Medulla oblongata (tissue), 1 donor: ENCODE results near the gene HOXD12.

Experiments
- DNase-seq: peaks from one replicate; pipeline ENCODE4 v3.0.0-alpha.2; 2015; ENCODE audit errors: extremely low spot score

The HOXD12 gene

DNA sequence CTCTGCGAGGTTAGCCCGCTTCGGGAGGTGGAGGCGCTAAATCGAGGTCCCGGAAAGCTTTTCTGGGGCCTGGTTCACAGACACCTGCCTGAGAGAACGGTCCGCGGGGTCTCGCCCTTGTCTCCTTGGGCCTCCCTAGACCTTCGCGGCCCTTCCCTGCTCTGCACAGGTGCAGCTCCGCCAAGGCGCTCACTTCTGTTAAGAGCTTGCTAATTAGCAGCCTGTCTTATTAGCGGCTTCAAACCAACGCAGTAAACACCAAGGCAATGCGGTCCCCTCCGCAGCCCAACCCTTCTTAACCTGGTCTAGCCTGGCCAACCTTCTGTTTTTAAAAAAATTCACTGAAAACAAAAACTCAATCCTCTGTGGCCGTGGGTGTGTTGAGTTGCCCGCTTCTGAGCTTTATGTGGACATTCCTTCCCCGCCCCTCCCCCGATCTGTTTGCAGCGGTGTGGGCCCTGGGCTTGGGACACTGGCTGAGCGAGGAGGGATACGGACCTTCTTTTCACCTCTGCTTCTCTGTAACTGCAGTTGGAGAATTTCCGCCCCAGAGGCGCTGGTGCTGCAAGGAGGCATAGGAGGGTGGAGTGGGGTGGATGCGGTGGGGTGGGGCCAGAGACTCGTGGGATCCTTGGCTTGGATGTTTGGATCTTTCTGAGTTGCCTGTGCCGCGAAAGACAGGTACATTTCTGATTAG, 48.4 kb downstream of the HOXD12 start:
- DNase-seq, result no peak

DNA sequence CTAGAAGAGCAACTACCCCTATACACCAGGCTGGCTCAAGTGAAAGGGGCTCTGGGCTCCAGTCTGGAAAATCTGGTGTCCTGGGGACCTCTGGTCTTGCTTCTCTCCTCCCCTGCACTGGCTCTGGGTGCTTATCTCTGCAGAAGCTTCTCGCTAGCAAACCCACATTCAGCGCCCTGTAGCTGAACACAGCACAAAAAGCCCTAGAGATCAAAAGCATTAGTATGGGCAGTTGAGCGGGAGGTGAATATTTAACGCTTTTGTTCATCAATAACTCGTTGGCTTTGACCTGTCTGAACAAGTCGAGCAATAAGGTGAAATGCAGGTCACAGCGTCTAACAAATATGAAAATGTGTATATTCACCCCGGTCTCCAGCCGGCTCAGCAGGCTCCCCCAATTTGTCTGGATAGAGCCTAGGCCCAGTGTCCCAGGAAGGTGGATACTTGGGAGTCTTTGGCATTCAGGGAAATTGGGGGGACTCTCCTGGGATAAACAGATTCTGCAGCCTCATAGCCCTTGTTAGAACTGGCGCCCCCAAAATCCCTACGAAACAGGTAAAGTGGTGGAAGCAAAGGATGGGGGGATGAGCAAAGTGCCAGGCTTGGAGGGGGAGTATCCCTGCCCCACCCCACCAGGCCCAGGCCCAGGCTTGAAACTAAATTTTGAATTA, 49.3 kb downstream of the HOXD12 start:
- DNase-seq, result no peak

DNA sequence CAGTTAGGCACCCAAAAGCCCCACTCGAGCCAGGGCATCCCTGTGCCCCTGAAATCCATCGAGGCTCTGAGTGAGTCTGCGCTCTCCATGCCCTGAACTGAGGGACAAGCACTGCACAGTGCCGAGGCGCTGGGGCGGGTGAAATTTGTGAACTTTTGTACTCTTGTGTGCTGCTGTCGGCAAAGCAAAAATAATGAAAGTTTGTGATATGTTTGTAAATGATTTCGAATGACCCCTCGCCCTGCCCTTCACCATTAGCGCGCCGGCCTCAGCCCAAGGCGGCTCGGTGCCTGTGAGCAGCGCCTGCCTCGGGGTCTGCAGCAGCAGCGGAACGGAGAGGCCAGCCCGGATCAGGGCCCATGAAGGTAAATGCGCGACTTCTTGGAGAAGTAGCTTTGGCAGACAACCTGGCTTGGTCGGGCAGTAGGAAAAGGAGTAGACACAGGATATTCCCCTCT, 49.9 kb downstream of the HOXD12 start:
- no peak for DNase-seq

DNA sequence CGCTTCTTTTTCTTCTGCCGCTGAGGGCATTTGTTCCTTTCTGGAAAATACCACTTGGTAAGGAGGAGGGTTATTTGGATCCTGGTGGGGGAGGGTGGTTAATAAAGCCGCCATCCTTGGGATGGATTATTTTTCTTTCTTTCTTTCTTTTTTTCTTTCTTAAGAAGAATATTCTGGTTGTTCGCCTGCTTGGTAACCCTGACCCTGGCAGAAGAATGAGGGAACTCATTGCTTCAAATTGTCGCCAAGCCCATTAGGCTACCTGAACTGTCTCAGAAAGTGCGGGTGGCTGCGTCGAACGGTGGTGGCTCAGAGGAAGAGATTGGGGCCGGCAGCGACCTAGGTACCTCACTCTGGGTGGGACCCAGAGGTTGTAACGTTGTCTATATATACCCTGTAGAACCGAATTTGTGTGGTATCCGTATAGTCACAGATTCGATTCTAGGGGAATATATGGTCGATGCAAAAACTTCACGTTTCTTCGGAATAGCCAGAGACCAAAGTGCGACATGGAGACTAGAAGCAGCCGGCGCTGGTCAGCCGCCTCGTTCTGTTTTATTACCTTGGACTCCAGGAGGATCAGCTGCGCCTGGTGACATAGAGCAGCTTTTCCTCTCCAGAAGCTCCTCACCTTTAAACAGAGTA, 50.5 kb downstream of the HOXD12 start:
- no peak for DNase-seq

DNA sequence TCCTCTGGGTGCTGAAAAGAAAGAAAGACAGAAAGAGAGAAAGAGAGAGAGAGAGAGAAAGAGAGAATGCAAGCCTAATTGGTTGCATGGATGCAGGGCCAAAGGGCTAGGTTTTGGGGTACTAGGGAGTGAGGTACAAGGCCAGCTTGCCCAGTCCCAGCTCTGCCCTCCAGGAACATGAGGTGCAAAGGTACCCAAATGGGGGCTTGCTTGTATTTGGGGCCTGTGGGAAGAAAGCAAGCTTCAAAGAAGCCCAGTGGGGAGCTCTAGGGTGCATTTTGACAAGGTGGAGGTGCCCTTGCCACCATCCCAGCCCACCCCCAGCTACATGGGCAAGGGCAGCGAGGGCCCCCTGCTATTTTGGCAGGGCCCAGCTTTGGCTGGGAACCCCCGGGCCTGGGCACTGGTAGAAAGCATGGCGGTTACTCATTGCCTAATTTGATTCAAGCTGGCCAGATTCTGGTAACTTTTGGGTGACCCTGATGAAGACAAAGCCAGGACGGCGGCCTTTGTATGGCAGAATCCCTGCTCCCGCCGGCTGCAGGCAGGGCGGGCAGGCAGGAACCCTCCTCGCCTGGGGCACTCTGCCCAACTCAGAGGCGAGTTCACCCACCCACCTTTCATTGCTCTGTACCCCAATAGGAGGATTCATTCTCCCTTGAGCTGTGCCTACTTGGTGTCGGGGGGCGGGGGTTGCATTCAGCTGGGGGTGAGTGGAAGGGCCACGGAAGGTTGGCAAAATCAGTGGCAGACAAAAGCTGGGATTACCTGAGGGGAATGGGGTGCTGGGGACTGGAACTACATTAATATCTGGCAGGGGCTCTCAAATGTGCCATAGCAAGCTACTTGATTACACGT, 51.2 kb downstream of the HOXD12 start:
- no peak for DNase-seq

DNA sequence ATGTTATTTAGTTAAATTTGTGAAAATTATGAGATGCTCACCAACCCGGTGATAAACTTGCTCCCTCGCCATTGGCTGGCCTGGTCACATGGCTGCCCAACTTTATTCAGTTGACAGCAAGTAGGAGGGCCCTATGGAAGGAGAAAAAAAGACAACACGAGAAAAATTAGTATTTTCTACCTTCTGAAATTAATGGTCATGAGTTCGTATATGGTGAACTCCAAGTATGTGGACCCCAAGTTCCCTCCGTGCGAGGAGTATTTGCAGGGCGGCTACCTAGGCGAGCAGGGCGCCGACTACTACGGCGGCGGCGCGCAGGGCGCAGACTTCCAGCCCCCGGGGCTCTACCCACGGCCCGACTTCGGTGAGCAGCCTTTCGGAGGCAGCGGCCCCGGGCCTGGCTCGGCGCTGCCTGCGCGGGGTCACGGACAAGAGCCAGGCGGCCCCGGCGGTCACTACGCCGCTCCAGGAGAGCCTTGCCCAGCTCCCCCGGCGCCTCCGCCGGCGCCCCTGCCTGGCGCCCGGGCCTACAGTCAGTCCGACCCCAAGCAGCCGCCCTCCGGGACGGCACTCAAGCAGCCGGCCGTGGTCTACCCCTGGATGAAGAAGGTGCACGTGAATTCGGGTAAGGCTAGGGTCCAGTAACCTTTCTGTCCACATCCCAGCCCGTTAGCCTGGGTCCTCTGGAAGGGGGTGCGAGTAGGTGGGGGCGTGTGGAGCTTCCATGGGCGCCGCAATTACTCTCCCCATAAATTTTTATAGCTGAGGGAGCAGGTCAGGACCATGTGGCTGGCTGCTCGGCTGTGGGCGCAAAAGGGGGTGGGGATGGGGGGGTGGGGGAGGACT, 52.1 kb downstream of the HOXD12 start, which contains the start of gene HOXD4:
Gene HOXD4 (plus strand): TSS at position 109 of the 846 bp plus-strand sequence. CDS start 84 bp downstream, at position 193.
- DNase-seq, result no peak
